ENCODE measurements around the gene FCGR3B.
"Not testable (repeated sequence)": the region's sequence is repeated elsewhere in the genome, so short reads cannot be mapped to it uniquely, and the experiment has no call there.

Gene FCGR3B

GRCh38 chr1:161638251-161638993 is 7.4 kb upstream of the FCGR3B start:
- ATAC-seq: not testable (repeated sequence)

GRCh38 chr1:161636976-161637375 is 6.0 kb upstream of the FCGR3B start:
- ATAC-seq: not testable (repeated sequence)

GRCh38 chr1:161636189-161636782 is 5.3 kb upstream of the FCGR3B start:
- ATAC-seq: peak; percentile 46 to 75

GRCh38 chr1:161634993-161635392 is 4.0 kb upstream of the FCGR3B start:
- ATAC-seq: not testable (repeated sequence)

- ATAC-seq: not testable (repeated sequence)
Observed at GRCh38 chr1:161630128-161630742, 741 bp downstream of the FCGR3B start.

GRCh38 chr1:161626445-161627146 is 4.4 kb downstream of the FCGR3B start:
- ATAC-seq: not testable (repeated sequence)

GRCh38 chr1:161624605-161625004 is 6.4 kb downstream of the FCGR3B start:
- not testable (repeated sequence) for ATAC-seq

GRCh38 chr1:161623401-161624051 is 7.5 kb downstream of the FCGR3B start:
- ATAC-seq: peak; percentile 17 to 40

- ATAC-seq: not testable (repeated sequence)
Observed at GRCh38 chr1:161622054-161622453, 8.9 kb downstream of the FCGR3B start.

- ATAC-seq: peak; percentile 75 to 84
Observed at GRCh38 chr1:161621181-161622000, 9.6 kb downstream of the FCGR3B start.

- not testable (repeated sequence) for ATAC-seq
Observed at GRCh38 chr1:161620399-161620798, 10.6 kb downstream of the FCGR3B start.

- not testable (repeated sequence) for ATAC-seq
Observed at GRCh38 chr1:161618517-161618916, 12.5 kb downstream of the FCGR3B start.

GRCh38 chr1:161616417-161616816 is 14.6 kb downstream of the FCGR3B start:
- not testable (repeated sequence) for ATAC-seq

- not testable (repeated sequence) for ATAC-seq
Observed at GRCh38 chr1:161613142-161613514, 17.8 kb downstream of the FCGR3B start.

GRCh38 chr1:161612322-161613141 is 18.4 kb downstream of the FCGR3B start:
- ATAC-seq: peak; percentile 89 to 92

GRCh38 chr1:161611866-161612321 is 19.1 kb downstream of the FCGR3B start:
- peak in 1 of 2 donors; percentile 3 for ATAC-seq

- ATAC-seq: not testable (repeated sequence)
Observed at GRCh38 chr1:161610198-161610597, 20.8 kb downstream of the FCGR3B start.

- peak in 1 of 2 donors; percentile 34 for ATAC-seq
Observed at GRCh38 chr1:161606541-161607336, 24.2 kb downstream of the FCGR3B start.

- peak; percentile 38 to 41 for ATAC-seq
Observed at GRCh38 chr1:161605762-161606540, 25.0 kb downstream of the FCGR3B start.

Measured in activated CD4-positive, CD25-positive, alpha-beta regulatory T cell treated with anti-CD3 and anti-CD28 coated beads, Interleukin-2, amount 50 U/mL, for 24 hours (primary cell).